Mesenchymal stem cell (in vitro differentiated cells and primary cell): ENCODE measurements around the gene PCNX3.
A peak's percentile ranks its signal among the peaks of the same experiment; 100 is the strongest.

Experiments used
- DNase-seq: peaks from one replicate; pipeline ENCODE4 v3.0.0-alpha.2; 2013
- H2AFZ ChIP-seq: one replicate; pipeline ENCODE4 v1.6.1; 2013; ENCODE audit warnings: low read depth, mild to moderate bottlenecking, control low read depth, inconsistent platforms, low read length, moderate library complexity
- H2AK5ac ChIP-seq: 2 replicates; pipeline ENCODE4 v1.6.1; 2013; ENCODE audit warnings: low read length, moderate library complexity, mild to moderate bottlenecking, inconsistent platforms; ENCODE audit not compliant: severe bottlenecking
- H2BK120ac ChIP-seq: one replicate; pipeline ENCODE4 v1.6.1; 2013; ENCODE audit warnings: low read depth, mild to moderate bottlenecking, inconsistent platforms, low read length, moderate library complexity
- H2BK12ac ChIP-seq, 2 experiments: one replicate each; pipeline ENCODE4 v1.6.1; 2013; ENCODE audit warnings: inconsistent platforms in 2 of 2, low read length in 2 of 2, mild to moderate bottlenecking in 2 of 2, moderate library complexity in 2 of 2, control low read depth in 1 of 2
- H2BK15ac ChIP-seq: one replicate; pipeline ENCODE4 v1.6.1; 2013; ENCODE audit warnings: mild to moderate bottlenecking, low read depth, inconsistent platforms; ENCODE audit not compliant: poor library complexity, severe bottlenecking
- H2BK5ac ChIP-seq: 2 replicates; pipeline ENCODE4 v1.6.1; 2013; ENCODE audit warnings: low read depth, mild to moderate bottlenecking, low read length, control low read depth, inconsistent platforms; ENCODE audit not compliant: poor library complexity, severe bottlenecking
- H3K14ac ChIP-seq, 2 experiments: one replicate each; pipeline ENCODE4 v1.6.1; 2013; ENCODE audit warnings: inconsistent platforms in 2 of 2, low read length in 2 of 2, control low read depth in 1 of 2, mild to moderate bottlenecking in 1 of 2, moderate library complexity in 1 of 2
- H3K18ac ChIP-seq, 2 experiments: one replicate each; pipeline ENCODE4 v1.6.1; 2013; ENCODE audit warnings: inconsistent platforms in 2 of 2, low read length in 2 of 2, control low read depth in 1 of 2, low read depth in 1 of 2, mild to moderate bottlenecking in 1 of 2
- H3K23ac ChIP-seq, 2 experiments: one replicate each; pipeline ENCODE4 v1.6.1; 2013; ENCODE audit warnings: inconsistent platforms in 2 of 2, low read length in 2 of 2, mild to moderate bottlenecking in 2 of 2, moderate library complexity in 2 of 2, control low read depth in 1 of 2
- H3K27ac ChIP-seq: 2 replicates; pipeline ENCODE4 v1.5.1; 2013; ENCODE audit warnings: mild to moderate bottlenecking, moderate library complexity, low read length, control low read depth, inconsistent platforms; ENCODE audit not compliant: poor library complexity, severe bottlenecking
- H3K27me3 ChIP-seq, 2 experiments: 2 replicates each; pipeline versions ENCODE4 v1.6.1 to v1.7.0; 2013; ENCODE audit warnings: low read length in 2 of 2, mild to moderate bottlenecking in 2 of 2, moderate library complexity in 2 of 2, control low read depth in 1 of 2, inconsistent platforms in 1 of 2; ENCODE audit not compliant: control insufficient read depth in 1 of 2, insufficient read depth in 1 of 2
- H3K36me3 ChIP-seq, 2 experiments: 2 replicates each; pipeline versions ENCODE4 v1.6.1 to v1.7.0; 2013; ENCODE audit warnings: low read length in 2 of 2, control low read depth in 1 of 2, inconsistent platforms in 1 of 2, low read depth in 1 of 2, mild to moderate bottlenecking in 1 of 2; ENCODE audit not compliant: insufficient read depth in 2 of 2, control insufficient read depth in 1 of 2
- H3K4ac ChIP-seq, 2 experiments: one replicate each; pipeline ENCODE4 v1.6.1; 2013; ENCODE audit warnings: inconsistent platforms in 2 of 2, low read length in 2 of 2, mild to moderate bottlenecking in 2 of 2, moderate library complexity in 2 of 2, control low read depth in 1 of 2, low read depth in 1 of 2
- H3K4me1 ChIP-seq: 2 replicates; pipeline ENCODE4 v1.6.1; 2013; ENCODE audit warnings: low read depth, low read length, control low read depth; ENCODE audit not compliant: control insufficient read depth, insufficient read depth
- H3K4me2 ChIP-seq: 2 replicates; pipeline ENCODE4 v1.6.1; 2013; ENCODE audit warnings: low read length, mild to moderate bottlenecking, inconsistent platforms; ENCODE audit not compliant: poor library complexity, severe bottlenecking
- H3K4me3 ChIP-seq, 2 experiments: 2 replicates each; pipeline versions ENCODE4 v1.5.1 to v1.7.0; 2013; ENCODE audit warnings: low read length in 2 of 2, mild to moderate bottlenecking in 2 of 2, control low read depth in 1 of 2, low read depth in 1 of 2; ENCODE audit not compliant: insufficient read depth in 1 of 2
- H3K79me1 ChIP-seq: replicated peaks from 2 replicates; pipeline ENCODE4 v1.6.1; 2013; ENCODE audit warnings: mild to moderate bottlenecking, control low read depth, low read length, inconsistent platforms; ENCODE audit not compliant: poor library complexity, severe bottlenecking
- H3K9ac ChIP-seq: 2 replicates; pipeline ENCODE4 v1.7.0; 2013; ENCODE audit warnings: mild to moderate bottlenecking, low read length, moderate library complexity
- H3K9me3 ChIP-seq: 2 replicates; pipeline ENCODE4 v1.7.0; 2013; ENCODE audit warnings: mild to moderate bottlenecking, low read length; ENCODE audit not compliant: control insufficient read depth
- H4K8ac ChIP-seq: one replicate; pipeline ENCODE4 v1.6.1; 2013; ENCODE audit warnings: inconsistent platforms, mild to moderate bottlenecking, low read length, moderate library complexity
- H4K91ac ChIP-seq: one replicate; pipeline ENCODE4 v1.6.1; 2013; ENCODE audit warnings: mild to moderate bottlenecking, low read length, inconsistent platforms
- WGBS: methylation state at CpG from one replicate; pipeline ENCODE4 v1.1.7; 2013; ENCODE audit warnings: mixed read lengths; 5-methylcytosine and 5-hydroxymethylcytosine counted together

The PCNX3 gene

DNA sequence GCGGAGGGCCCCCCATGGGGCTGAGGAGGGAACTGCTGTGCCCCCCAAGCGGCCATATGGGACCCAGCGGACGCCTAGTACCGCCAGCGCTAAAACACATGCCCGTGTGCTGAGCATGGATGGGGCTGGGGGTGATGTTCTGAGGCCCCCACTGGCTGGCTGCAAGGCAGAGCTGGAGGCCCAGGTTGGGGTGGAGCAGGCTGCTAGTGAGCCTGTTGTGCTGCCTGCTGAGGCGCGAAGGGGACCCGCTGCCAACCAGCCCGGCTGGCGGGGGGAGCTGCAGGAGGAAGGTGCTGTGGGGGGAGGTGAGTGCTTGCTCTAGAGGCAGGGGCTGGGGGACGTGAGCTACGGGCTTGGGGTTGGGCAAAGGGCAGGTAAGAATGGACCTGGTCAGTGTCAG lies 3.2 kb downstream of the PCNX3 start:
- Histone ChIP-seq H2BK12ac (no peak overlapping the region), H3K14ac (no peak overlapping the region), H3K18ac (no peak overlapping the region), H2BK120ac (no peak overlapping the region), H3K27ac (no peak overlapping the region), H2AK5ac (no peak overlapping the region), H3K27me3 (no peaks in the 10 kb centered on the region), H3K4me1 (peaks cover 37% of the 10 kb centered on the region), H3K23ac (no peak overlapping the region), H3K4me2 (no peak overlapping the region), H4K8ac (no peak overlapping the region), H2BK15ac (no peak overlapping the region), H3K4me3 (no peak overlapping the region), H4K91ac (no peak overlapping the region), H3K9ac (no peak overlapping the region), H3K4ac (no peak overlapping the region), H3K9me3 (no peaks in the 10 kb centered on the region), H3K36me3 (peaks cover 61 to 67% of the 10 kb centered on the region in 2 experiments), H3K79me1 (peaks cover 33% of the 10 kb centered on the region), H2AFZ (no peak overlapping the region), H2BK5ac (no peak overlapping the region)
- no peak for DNase-seq
- 96% methylated on average over 14 of the region's 14 CpGs for WGBS

DNA sequence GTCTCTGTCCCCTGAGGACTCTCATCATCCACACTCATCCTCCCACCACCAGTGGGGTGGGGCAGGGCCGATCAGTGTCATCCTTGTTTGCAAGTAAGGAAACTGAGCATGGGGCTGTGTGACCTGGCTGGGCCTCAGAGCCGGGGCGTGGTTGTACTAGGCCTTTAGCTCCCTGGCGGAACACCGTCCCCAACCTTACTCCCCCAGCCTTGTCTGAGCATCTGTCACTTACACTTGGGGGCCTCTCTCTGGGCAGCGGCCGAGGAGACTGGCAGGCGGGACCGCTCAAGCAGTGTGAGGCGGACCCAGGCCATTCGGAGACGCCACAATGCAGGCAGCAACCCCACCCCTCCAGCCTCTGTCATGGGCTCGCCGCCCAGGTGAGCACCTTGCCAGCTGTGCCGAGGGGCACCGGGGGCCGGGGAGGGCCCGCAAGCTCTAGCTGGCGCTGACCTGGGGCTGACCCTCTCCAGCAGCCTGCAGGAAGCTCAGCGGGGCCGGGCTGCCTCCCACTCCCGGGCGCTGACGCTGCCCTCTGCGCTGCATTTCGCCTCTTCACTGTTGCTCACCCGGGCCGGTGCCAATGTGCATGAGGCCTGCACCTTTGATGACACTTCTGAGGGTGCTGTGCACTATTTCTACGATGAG lies 3.8 kb downstream of the PCNX3 start:
- H3K23ac ChIP-seq = no peak overlapping the region
- no peak overlapping the region for H3K4me3 ChIP-seq
- H2BK120ac ChIP-seq = no peak overlapping the region
- H4K8ac ChIP-seq = no peak overlapping the region
- H3K79me1 ChIP-seq = peaks cover 36% of the 10 kb centered on the region
- H3K9me3 ChIP-seq = no peaks in the 10 kb centered on the region
- no peak overlapping the region for H2BK15ac ChIP-seq
- H3K4ac ChIP-seq = no peak overlapping the region
- peaks cover 68 to 73% of the 10 kb centered on the region in 2 experiments for H3K36me3 ChIP-seq
- no peak overlapping the region for H3K9ac ChIP-seq
- H3K14ac ChIP-seq = no peak overlapping the region
- no peak overlapping the region for H3K4me2 ChIP-seq
- no peak overlapping the region for H3K27ac ChIP-seq
- H2AFZ ChIP-seq = no peak overlapping the region
- no peak overlapping the region for H2AK5ac ChIP-seq
- H3K18ac ChIP-seq = no peak overlapping the region
- no peak overlapping the region for H2BK5ac ChIP-seq
- H3K27me3 ChIP-seq = no peaks in the 10 kb centered on the region
- no peak for DNase-seq
- H4K91ac ChIP-seq = no peak overlapping the region
- no peak overlapping the region for H2BK12ac ChIP-seq
- peaks cover 37% of the 10 kb centered on the region for H3K4me1 ChIP-seq
- WGBS = 94% methylated on average over 29 of the region's 29 CpGs

- Histone ChIP-seq H2BK120ac (no peak overlapping the region), H3K18ac (no peak overlapping the region), H3K27ac (peak overlapping the region; percentile 5), H4K8ac (no peak overlapping the region), H3K4me1 (peaks cover 41% of the 10 kb centered on the region), H3K14ac (no peak overlapping the region), H3K23ac (no peak overlapping the region), H3K4me3 (no peak overlapping the region), H3K36me3 (peaks cover 80 to 84% of the 10 kb centered on the region in 2 experiments), H2BK12ac (no peak overlapping the region), H2BK5ac (no peak overlapping the region), H3K9me3 (no peaks in the 10 kb centered on the region), H2BK15ac (no peak overlapping the region), H2AFZ (no peak overlapping the region), H3K9ac (no peak overlapping the region), H3K27me3 (no peaks in the 10 kb centered on the region), H4K91ac (no peak overlapping the region), H3K4ac (no peak overlapping the region), H3K79me1 (peaks cover 39% of the 10 kb centered on the region), H3K4me2 (peak overlapping the region; percentile 0), H2AK5ac (no peak overlapping the region)
- no peak for DNase-seq
- 95% methylated on average over 19 of the region's 19 CpGs for WGBS
These were observed 5.1 kb downstream of the PCNX3 start for GRCh38 chr11:65620666-65621065.

GRCh38 chr11:65621460-65621859 lies 5.9 kb downstream of the PCNX3 start:
- H3K14ac ChIP-seq = no peak overlapping the region
- 98% methylated on average over 14 of the region's 14 CpGs for WGBS
- H3K4me3 ChIP-seq = no peak overlapping the region

More at GRCh38 chr11:65621460-65621859, 5.9 kb downstream of the PCNX3 start:
- Histone ChIP-seq H3K18ac (no peak overlapping the region), H3K27ac (peak overlapping the region; percentile 9), H2BK120ac (no peak overlapping the region), H3K9ac (no peak overlapping the region), H3K9me3 (no peaks in the 10 kb centered on the region), H2AFZ (no peak overlapping the region), H2BK12ac (no peak overlapping the region), H4K8ac (no peak overlapping the region), H2BK15ac (no peak overlapping the region), H3K36me3 (peaks cover 88 to 92% of the 10 kb centered on the region in 2 experiments), H3K27me3 (no peaks in the 10 kb centered on the region), H4K91ac (no peak overlapping the region), H2AK5ac (peak overlapping the region; percentile 2), H3K4ac (no peak overlapping the region), H3K79me1 (peaks cover 39% of the 10 kb centered on the region), H3K4me2 (no peak overlapping the region), H3K23ac (no peak overlapping the region), H2BK5ac (no peak overlapping the region), H3K4me1 (peaks cover 43% of the 10 kb centered on the region)
- no peak for DNase-seq
